GM21528 (cell line): ENCODE results near the gene SH3GL2.
"Not testable (repeated sequence)": the region's sequence is repeated elsewhere in the genome, so short reads cannot be mapped to it uniquely, and the experiment has no call there.

Source experiments
- ATAC-seq: cut with Tn5 transposase; IDR thresholded peaks from one replicate; pipeline ENCODE4 v1.9.1; 2021; ENCODE audit warnings: mild to moderate bottlenecking, moderate library complexity; ENCODE audit not compliant: unreplicated experiment, low FRiP score

SH3GL2 gene

GRCh38 chr9:17739022-17739421 is 160.2 kb downstream of the SH3GL2 start:
- no peak for ATAC-seq

DNA sequence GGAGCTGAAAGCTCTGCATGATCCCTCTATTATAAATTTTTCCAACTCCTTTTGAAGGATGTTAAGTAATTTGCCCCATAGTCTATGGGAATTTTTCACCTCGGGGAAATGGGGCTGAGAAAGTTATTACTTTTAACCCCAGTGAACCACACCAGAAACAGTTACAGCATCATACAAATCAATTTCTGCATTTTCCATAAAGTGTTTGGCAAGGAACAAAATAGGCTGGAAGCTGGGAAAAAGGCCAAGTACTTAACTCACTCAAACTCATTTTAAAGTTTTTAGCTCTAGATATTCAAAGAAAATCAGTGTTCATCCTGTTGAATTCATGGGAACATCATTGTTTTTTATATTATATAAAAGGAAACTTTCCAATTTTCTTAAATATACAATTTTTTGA is 160.9 kb downstream of the SH3GL2 start:
- ATAC-seq = no peak

DNA sequence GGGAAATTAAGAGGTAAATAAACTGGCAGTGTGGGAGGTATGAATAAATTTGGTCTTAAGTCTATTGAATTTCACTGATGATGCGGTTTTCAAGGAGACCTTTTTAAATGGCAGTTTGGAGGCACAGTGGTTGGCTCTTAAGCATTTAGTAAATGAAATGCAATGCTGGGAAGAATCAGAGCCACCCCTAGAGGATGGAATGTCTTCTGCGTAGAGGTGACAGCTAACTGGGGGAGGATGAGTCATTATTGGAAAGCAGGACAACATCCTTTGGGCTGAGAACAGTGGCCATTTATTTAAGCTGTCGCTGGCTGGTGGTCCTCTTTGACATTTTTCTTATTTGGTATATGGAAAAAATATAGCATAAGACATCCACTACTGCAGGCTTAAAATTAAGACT is 163.2 kb downstream of the SH3GL2 start:
- no peak for ATAC-seq

DNA sequence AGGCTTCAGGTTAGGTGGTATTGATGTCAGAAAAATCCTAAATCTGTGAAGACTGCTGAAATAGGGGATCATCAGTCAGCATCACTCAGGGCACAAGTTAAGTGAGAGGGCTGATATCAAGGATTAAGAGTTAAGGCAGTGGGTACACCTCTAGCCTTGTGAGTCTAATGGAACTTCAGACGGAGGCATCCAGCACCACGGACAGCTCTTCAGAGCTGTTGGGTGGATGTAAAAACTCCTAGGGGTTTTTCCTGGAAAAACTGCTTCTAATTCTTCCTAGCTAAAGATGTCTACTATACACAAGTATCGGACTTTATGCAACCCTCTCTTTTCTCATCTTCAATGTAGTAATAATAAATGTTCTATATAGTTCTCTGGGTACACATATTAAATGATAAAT is 165.9 kb downstream of the SH3GL2 start:
- ATAC-seq = no peak

- no peak for ATAC-seq
Observed at GRCh38 chr9:17750269-17750668, 171.4 kb downstream of the SH3GL2 start.

- ATAC-seq = no peak
Observed at GRCh38 chr9:17751486-17751885, 172.6 kb downstream of the SH3GL2 start.

DNA sequence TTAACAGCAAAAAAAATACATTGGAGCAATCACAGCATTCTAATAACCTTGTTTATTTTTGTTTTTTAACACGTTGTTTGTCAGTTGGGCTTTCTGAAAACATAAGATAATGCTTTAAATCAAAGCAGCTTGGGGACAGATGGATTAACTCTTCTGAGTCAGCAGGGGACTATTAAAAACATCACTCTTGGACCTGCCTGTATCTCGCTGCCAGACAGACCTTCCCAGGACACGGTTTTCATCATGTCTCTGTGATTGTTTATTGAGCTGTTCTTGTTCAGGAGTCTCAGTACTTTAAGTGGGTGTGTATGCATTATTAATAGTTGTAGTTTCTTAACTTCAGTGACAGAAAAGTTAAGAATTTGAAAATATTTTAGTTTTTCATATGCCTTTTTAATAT is 173.2 kb downstream of the SH3GL2 start:
- ATAC-seq = no peak

DNA sequence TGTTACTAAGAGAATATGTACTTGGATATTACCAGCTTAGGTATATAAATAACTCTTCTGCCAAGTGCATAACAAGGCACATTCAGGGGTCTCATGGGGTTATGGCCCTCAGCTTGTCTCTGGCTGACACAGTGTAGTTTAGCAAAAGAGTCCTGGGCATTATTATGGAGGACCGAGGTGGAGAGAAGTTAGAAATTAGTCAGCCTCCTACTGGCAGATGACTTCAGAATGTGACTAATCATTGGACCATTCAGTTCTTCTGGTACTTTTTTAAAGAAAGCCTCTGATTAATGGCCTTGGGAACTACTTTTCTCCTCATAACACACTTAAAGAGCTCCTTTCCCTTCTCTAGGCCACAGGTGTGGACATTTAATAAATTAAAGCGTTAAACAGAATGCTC is 178.9 kb downstream of the SH3GL2 start:
- no peak for ATAC-seq

- ATAC-seq = no peak
Observed at GRCh38 chr9:17760250-17760649, 181.4 kb downstream of the SH3GL2 start.

DNA sequence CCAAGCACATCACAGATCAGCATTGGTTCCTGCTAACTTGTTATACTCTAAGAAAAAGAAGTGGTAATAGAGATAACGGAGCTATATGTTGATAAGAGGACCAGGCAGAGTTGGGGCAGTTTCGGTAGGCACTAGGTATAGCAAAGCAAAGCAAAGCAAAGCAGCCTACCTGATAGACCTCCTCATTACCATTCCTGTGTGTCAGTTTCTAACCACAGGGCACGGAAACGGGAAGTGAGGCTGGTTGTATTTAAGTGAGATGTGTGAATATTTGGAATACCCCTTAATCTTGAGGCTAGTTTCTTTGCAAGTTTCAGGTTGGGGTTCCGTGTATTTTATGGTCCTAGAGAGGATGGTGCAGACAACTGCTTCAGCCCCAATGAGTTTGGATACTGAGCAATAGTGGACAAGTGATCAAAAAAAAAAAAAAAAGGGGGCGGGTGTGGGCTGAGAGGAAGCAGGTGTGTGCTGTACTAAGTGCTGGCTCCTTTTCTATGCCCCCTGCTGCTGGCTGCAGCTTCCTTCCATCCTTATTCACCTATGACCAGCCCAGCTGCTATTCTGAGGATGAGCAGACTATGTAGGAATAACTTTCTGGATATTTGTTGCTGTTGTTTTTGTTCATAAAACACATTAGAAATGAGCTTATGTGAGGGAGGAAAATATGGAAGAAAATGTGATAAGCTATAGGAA is 183.3 kb downstream of the SH3GL2 start:
- no peak for ATAC-seq

- ATAC-seq = no peak
Observed at GRCh38 chr9:17764306-17764705, 185.4 kb downstream of the SH3GL2 start.

DNA sequence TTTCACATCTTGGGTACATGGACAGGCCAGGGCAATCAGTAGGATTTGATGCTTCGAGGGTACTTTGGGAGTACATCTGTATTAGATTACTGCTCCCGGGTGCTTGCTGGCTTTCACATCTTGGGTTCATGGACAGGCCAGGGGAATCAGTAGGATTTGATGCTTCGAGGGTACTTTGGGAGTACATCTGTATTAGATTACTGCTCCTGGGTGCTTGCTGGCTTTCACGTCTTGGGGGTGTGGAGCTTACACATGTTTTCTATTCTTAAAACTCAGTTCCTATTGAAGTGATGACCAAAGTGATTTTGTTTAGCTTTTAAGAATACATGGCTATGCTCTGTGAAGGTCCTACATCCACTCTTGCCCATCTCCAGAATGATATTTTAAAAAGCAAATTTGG is 186.3 kb downstream of the SH3GL2 start:
- not testable (repeated sequence) for ATAC-seq

DNA sequence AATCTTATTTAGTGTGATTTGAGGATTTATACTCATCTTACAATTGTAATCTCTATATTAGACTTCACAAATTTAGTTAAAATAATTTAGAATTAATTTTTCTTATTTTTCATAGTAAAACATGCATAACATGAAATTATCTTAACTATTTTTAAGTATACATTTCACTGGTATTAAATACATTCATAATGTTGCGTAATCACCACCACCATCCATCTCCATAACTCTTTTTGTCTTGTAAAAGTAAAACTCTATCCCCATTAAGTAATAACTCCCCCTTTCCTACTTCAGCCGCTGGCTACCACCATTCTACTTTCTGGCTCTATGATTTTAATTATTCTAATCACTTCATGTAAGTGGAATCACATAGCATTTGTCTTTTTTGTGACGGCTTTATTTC is 193.4 kb downstream of the SH3GL2 start:
- no peak for ATAC-seq

GRCh38 chr9:17775656-17776055 is 196.8 kb downstream of the SH3GL2 start:
- ATAC-seq = no peak

DNA sequence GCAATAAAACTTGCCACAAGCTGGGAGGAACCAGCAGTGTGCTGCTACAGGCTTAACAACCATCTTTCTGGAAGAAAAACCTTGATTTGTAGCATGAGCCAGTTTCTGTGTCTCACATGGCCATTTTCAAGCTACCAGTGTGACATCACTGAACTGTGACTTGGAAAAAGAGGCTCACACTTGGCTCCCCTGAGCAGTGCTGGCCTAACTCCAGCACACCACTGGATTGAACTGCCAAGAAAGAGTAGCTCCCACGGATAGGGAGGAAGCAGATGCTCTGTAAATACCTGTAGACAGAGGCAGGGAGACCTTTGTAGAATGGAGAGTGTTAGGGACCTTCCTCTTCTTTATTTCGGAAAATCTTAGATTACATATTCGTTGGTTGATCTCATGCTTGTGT is 197.9 kb downstream of the SH3GL2 start:
- ATAC-seq = no peak

- ATAC-seq = no peak
Observed at GRCh38 chr9:17777465-17777864, 198.6 kb downstream of the SH3GL2 start.

- ATAC-seq = no peak
Observed at GRCh38 chr9:17782430-17783149, 203.7 kb downstream of the SH3GL2 start.

DNA sequence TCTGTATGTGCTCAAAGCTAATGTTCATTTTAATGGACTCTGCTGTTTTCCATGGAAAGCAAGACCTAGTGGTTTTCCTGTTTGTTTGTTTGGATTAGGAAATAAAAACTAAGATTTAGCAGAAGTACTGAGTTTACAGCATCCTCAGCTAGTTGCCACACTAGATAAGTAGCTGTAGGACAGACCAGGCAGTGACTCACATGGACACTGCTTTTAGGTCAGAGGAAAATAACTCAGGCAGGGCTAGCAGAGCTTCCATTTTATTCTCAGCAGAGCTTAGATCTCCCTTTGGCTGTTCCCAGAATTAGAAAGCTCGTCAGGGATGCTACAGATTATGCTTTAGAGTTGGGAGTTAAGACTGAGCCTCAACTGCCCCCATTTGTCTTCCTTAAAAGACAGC is 204.4 kb downstream of the SH3GL2 start:
- ATAC-seq = no peak

DNA sequence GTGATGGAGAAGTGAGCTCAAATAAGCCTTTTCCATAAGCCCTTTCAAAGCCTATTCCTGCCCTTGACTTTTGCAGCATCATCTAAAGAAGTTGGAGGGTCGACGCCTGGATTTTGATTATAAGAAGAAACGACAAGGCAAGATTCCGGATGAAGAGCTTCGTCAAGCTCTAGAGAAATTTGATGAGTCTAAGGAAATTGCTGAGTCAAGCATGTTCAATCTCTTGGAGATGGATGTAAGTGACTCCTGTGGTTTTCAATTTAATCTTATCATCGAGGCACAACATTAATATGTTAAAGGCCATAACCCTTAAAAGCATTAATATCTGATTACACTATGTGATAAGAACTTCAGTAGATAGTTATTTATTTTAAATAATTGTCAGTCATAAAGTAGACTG is 210.4 kb downstream of the SH3GL2 start:
- no peak for ATAC-seq

DNA sequence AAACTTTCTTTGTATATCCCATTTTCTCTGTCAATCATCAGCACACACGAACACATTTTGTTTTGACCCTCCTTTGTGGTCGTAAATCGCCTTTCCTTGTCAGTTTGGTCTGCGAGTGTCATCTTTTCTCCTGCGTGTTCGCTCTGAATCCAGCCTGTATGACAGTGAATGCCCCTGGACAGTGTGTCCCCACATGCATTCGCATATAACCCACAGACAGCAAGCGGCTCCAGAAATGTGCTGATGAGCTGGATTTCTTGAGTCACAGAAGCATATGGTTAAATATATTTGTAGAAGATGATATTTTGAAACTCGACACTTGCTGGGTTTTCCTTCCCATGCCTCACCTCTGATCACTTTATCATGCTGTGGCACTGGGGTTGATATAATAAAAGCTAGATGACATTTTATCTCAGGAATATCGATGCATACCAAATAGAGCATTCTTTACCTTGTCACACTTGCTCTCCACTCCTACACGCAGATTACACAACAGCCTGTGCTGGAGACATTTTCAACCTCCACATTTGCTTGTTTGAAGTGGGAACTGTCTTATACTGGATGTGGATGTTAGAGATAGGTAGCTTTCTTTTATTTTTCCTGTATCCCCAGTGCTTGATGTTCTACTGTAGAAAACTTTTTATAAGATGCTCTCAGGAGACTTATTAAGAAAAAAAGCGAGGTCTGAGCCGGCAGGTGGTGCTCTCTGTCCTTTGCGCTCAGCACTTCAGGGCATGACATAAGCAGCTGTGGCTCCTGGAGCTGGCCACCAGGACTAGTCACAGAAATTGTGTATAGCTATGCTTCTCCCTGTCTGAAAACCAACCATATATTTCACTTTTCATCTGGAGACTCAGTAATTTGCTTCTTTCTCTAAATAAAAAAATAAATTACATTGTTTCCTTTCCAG is 215.1 kb downstream of the SH3GL2 start:
- no peak for ATAC-seq

GRCh38 chr9:17795744-17796143 is 216.9 kb downstream of the SH3GL2 start:
- ATAC-seq = no peak
